HG03175 (cell line): ENCODE results near the gene HOXD8.

Source experiments
- ATAC-seq: cut with Tn5 transposase; IDR thresholded peaks from one replicate; pipeline ENCODE4 v1.9.1; 2021; ENCODE audit warnings: mild to moderate bottlenecking, moderate library complexity; ENCODE audit not compliant: unreplicated experiment

The HOXD8 gene

DNA sequence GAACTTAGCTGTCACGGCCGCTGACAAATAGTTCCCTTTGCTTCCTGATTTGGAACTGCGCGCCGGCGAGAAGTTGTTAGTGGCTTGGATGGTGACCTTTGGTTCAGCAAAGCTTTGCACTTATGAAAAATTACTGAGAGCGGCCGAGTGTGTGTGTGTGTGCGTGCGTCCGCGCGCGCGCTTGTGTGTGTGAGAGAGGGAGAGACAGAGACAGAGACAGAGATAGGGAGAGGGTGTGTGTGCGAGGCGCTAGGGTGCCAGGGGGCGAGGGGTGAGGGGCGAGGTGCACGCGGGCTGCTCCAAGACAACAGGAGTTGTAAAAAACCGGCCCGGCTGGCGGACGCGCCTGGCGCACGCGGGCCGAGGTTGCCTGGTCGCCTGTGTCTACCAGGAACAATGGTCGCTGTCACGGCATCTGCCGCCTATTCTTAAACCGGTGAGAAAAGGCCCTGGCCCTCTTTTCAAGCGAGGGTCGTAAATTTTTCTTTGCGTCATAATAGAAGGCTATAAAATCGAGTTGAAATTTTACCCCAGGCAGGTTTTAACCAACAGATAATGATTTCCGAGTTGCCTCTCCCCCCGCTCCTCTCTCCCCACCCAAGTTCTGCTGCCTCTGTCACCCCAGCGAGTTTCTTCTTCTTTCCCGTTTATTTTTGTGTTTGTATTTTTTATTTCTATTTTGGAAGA is 28.1 kb downstream of the HOXD8 start:
- no peak for ATAC-seq

GRCh38 chr2:176158186-176158591 is 28.7 kb downstream of the HOXD8 start:
- no peak for ATAC-seq

- no peak for ATAC-seq
Measured at GRCh38 chr2:176158855-176159662, 29.6 kb downstream of the HOXD8 start.

DNA sequence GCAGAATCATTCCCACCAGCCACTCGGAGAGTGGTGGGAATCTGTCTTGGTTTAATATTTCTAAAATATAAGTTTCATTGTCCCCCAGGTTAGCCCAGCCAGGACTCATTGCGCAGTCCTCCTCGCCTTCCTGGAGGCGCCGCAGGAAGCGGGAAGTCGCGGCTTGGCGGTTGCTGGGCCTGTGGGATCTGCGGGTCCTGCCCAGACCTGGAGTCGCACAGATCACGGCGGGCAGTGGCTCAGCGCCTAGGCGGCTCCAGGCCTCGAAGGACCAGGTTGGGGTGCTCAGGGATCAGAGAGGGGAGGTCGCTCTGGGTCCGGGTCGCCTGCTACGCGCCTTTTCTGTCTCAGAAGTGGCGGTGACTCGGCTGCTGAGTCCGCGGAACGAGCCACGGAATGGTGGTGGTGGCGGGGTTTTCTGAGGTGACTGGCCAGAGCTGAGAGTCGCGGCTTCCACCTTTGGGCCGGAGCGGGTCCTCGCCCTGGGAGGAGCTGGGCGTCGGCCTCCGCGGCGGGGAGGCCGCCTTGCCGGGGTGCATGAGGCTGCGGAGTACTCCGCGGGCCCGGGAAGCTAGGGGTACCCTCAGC is 30.3 kb downstream of the HOXD8 start:
- no peak for ATAC-seq

DNA sequence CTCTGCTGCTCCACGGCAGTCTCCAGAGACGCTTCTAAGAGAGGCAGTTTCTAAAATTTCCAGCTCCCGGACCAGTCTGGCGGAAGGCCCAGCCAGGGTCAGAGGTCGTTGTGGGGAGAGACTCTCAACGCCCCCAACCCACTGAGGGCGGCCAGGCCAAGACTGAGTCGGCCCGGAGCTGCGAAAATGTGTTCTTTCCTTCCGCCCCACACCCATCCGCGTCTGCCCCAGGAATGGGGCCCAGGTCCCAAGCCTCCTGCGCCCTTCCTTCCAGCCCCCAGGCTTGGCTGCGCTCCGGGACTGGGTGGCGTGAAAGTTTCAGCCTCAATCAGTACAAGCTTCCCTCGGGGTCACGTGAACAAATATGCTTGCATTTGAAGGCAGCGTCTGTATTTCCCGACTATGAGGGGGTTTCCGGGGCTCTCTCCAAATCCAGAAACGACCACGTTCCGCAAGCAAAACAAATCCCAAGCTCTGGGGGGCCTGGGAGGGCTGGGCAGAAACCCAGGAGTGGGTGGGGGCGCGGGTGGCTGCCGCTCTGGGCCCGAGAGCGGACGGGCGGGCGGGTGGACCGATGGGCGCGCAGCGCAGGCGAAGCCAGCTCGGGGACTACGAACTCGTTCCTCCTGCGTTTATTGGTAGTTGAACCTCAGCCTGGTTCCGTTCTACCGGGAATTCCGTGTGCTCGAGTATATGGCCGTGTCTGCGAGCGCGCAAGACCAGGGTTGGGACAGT is 30.9 kb downstream of the HOXD8 start:
- ATAC-seq = no peak

- no peak for ATAC-seq
Measured at GRCh38 chr2:176160986-176161824, 31.7 kb downstream of the HOXD8 start.

DNA sequence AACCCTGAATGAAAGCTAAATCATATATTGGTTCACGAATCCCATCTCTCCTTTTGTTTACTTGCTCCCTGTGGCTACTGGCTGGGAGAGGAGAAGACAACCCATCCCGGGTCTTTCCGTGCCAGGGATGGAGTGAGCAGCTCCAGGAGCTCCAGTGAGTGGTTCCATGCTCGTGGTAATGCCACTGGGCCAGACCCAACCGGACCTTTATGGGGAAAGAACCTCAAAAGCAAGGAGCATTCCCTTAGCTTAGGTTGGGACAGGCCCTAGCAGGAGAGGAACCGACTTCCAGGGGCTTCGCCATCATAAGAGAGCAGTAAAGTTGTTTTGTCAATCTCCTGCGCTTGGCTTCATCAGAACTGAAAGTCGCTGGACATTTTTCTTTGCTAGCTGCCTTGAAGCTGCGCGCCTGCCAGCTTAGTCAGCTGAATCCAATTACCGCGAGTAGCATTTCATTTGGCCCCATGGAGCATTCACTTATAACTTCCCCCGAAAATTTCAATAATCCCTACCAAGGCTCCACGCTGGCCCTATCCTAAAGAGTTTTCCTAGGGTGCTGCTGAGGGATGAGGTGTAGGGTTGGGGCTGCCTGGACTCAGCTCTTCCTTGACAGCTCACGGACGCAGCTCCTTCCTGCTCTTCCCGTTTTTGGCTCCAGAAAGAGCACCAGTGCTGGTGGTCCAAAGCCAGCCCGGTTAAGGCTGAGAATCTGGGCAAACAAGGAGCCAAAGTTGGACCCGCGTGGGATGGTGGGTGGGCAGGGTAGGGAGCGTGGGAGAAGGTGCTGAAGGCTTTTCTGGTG is 32.5 kb downstream of the HOXD8 start:
- no peak for ATAC-seq

- ATAC-seq = no peak
Measured at GRCh38 chr2:176162911-176163671, 33.6 kb downstream of the HOXD8 start.

DNA sequence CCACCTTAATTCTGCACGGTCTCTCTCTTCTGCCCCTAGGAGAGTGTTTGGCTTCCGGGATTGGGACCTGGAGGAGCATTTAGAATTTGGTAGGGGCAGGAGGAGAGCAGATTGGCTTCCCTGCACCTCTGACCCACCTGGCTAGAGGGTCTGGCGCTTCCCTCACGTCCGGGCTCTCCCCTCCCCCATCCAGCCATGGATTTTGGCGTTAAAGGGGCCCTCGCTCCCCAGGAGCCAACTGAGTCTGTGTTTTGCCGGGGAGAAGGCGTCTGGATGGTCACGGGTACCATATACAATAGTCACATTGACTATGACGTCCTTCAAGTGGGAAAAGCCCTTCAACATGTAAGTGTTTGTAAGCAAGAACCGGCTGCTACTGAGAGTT is 34.2 kb downstream of the HOXD8 start:
- no peak for ATAC-seq

DNA sequence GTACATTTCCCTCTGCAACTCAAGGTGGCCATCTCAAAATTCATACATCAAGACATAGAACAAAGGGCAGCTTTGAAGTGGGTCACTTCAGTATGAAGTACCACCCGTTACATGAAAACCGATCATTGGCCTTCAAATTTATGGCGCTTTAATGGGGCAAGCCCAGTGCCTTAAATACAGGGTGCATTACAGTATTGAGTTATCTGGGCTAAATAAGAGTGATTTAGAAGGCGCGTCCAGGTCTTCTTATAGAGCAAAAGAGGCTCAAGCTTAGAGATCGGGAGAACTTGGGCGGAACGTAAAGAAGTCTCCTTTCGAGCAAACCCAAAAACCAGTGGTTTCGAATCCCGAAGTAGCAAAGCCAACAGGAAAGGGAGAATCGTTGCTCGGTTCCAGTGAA is 34.7 kb downstream of the HOXD8 start:
- no peak for ATAC-seq

DNA sequence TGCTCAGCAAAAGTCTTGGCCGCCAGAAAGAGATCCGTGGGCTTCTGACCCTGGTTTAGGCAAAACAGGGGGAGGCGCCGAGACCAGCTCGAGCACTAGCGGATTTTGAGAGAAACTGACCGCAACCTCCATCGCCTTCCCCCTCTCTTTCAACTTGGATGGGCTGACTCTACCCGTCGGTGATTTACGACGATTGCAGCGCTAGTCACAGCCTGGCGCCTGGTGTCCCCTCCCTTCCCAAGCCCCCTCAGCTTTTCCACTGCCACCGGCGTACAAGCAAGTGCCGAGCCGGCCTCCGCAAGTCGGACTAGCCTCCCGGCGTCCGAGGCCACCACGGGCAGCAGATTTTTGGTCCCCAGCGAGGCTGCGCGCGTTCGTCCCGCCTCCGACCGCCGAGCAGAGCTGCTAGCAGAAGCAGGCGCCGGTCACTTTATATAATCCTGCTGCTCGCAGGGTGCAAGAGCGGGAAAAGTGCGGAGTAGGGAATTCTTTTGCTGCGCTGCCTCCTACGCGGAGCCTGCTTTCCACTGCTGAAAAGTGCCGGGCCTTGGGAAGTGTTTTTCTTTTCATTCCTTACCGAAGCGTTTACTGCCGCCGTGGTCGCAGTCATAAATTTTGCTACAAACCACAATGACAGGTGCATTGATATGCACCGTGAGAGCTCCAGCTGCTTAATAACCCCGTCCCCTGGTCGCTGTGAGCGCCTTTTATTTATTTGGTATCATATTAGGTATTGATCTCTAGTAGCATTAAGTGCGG is 35.3 kb downstream of the HOXD8 start:
- ATAC-seq = no peak

DNA sequence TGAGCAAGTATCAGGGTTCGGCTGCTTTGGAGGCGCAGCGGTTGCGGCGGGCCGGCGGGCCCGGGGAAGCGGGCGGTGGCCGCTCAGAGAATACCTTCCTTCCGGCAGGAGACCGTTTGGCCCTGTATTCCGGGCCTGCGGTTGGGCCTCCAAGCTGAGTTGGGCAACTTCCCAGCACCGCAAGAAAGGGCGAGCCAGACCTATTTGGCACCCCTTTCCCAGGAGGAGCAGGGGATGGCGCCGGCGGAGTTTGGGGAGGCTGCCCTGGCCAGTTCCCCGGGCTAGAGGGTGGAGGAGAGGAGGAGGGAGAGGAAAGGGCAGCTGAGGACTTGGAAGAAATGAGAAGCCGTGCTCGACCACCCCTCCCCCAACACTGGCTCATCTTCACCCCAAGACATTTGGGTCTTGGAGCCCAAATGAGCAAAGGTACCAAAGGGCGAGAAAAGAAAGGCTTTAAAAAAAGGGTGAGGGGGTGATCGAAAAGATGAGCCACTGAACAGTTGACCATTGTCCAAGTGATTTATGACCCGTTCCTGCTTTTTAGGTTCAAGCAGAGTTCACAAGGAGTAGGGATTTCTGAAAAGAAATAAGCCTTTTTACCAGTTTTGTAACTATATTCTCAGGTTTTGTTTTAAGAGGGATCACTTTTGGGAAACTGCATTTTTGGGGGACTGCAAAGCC is 36.0 kb downstream of the HOXD8 start:
- no peak for ATAC-seq

GRCh38 chr2:176166272-176166671 is 36.8 kb downstream of the HOXD8 start:
- ATAC-seq = no peak

- no peak for ATAC-seq
Measured at GRCh38 chr2:176167398-176167797, 37.9 kb downstream of the HOXD8 start.

DNA sequence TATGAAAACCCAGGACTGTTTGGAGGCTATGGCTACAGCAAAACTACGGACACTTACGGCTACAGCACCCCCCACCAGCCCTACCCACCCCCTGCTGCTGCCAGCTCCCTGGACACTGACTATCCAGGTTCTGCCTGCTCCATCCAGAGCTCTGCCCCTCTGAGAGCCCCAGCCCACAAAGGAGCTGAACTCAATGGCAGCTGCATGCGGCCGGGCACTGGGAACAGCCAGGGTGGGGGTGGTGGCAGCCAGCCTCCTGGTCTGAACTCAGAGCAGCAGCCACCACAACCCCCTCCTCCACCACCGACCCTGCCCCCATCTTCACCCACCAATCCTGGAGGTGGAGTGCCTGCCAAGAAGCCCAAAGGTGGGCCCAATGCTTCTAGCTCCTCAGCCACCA is 39.7 kb downstream of the HOXD8 start:
- no peak for ATAC-seq

GRCh38 chr2:176169711-176170110 is 40.2 kb downstream of the HOXD8 start:
- no peak for ATAC-seq

- ATAC-seq = no peak
Measured at GRCh38 chr2:176170602-176171305, 41.2 kb downstream of the HOXD8 start.
